ENCODE data around the gene NALCN.

Gene NALCN

DNA sequence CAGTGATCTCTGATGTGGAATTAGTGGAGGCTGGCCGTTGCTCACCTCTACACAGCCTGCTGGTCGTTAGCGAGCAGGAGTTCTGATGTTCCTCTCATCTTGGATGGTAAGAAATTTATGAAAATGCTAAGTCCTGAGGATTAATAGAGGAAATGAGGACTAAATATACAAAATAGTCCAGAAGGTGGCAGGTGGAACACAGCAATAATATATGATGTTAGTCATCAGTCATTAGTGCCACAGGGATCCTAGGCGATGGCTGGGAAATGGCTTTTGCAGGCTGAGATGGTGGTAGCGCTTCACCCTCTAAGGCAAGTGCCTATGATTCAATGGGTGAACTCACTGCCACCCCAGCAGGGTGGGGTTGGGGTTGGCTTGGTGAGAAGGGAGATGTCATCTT is 403.1 kb downstream of the NALCN start:
- DNase-seq, result no peak

- DNase-seq, result no peak
Measured at GRCh38 chr13:101010100-101010499, 406.2 kb downstream of the NALCN start.

DNA sequence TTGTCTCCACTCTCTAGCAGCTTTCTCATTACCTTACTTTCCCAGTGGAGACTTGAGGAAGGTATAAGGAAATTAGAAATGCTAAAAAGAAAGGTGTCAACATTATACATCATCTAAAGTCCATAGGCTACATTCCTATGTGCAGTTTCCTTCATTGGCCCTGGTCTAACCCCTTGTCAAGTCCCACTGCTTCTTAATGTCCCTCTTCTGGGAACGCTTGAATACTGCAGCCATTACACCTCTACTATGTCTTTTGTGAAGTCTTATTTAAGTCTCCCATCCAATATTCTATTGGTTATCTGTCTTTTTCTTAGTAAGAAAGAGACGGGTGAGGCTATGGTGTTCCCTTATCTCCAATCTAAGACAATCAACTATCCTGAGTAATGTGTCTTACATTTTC is 409.1 kb downstream of the NALCN start:
- DNase-seq, result no peak
